Fibroblast of lung (primary cell): Measurements from ENCODE around the gene CLC. TPM values are rescaled to one million over a fixed set of nuclear protein-coding genes. Genes with fewer than 3 reads are reported as not detected.

ENCODE experiments used
- DNase-seq, 2 donors: peaks; one replicate each; pipeline versions ENCODE4 v3.0.0 to v3.0.0-alpha.2; 2010; ENCODE audit warnings: low read depth in 2 of 2
- H2AFZ ChIP-seq: 2 replicates; pipeline ENCODE4 v1.5.1; 2012; ENCODE audit warnings: low read length, control low read depth, inconsistent platforms
- H3K27ac ChIP-seq: 2 replicates; pipeline ENCODE4 v1.5.1; 2011; ENCODE audit warnings: low read length, control low read depth; ENCODE audit not compliant: insufficient read depth
- H3K27me3 ChIP-seq: 2 replicates; pipeline ENCODE4 v1.5.1; 2011; ENCODE audit warnings: mild to moderate bottlenecking, low read length; ENCODE audit not compliant: control insufficient read depth, insufficient read depth
- H3K36me3 ChIP-seq: 2 replicates; pipeline ENCODE4 v1.5.1; 2011; ENCODE audit warnings: low read length; ENCODE audit not compliant: control insufficient read depth, insufficient read depth
- H3K4me1 ChIP-seq: 2 replicates; pipeline ENCODE4 v1.5.1; 2011; ENCODE audit warnings: low read length; ENCODE audit not compliant: control insufficient read depth, insufficient read depth; ENCODE audit errors: extremely low read depth
- H3K4me2 ChIP-seq: 2 replicates; pipeline ENCODE4 v1.5.1; 2011; ENCODE audit warnings: low read length, control low read depth; ENCODE audit not compliant: insufficient read depth; ENCODE audit errors: extremely low read depth
- H3K4me3 ChIP-seq, 4 experiments: fragments of 200-600 bp in 1 of 4; sonication (generic) in 1 of 4; replicated peaks in 1 of 4; 2 replicates each; pipeline ENCODE4 v1.5.1; 2011 to 2016; ENCODE audit warnings: low read length in 4 of 4, low read depth in 3 of 4, mild to moderate bottlenecking in 3 of 4, control low read depth in 2 of 4, inconsistent platforms in 1 of 4, mixed read lengths in 1 of 4; ENCODE audit not compliant: insufficient read depth in 1 of 4; ENCODE audit errors: control extremely low read depth in 1 of 4
- H3K79me2 ChIP-seq: 2 replicates; pipeline ENCODE4 v1.5.1; 2012; ENCODE audit warnings: mild to moderate bottlenecking, low read length, inconsistent platforms; ENCODE audit not compliant: control insufficient read depth, insufficient read depth
- H3K9ac ChIP-seq: 2 replicates; pipeline ENCODE4 v1.5.1; 2011; ENCODE audit warnings: mild to moderate bottlenecking, low read length, control low read depth; ENCODE audit not compliant: insufficient read depth
- H3K9me3 ChIP-seq: 2 replicates; pipeline ENCODE4 v1.5.1; 2012; ENCODE audit warnings: low read depth, low read length; ENCODE audit not compliant: control insufficient read depth, insufficient read depth
- H4K20me1 ChIP-seq: 2 replicates; pipeline ENCODE4 v1.5.1; 2011; ENCODE audit warnings: low read length; ENCODE audit not compliant: control insufficient read depth, insufficient read depth; ENCODE audit errors: extremely low read depth
- EZH2 ChIP-seq: IDR thresholded peaks from 2 replicates; pipeline ENCODE4 v1.5.1; 2012; ENCODE audit warnings: low read length, control low read depth, mild to moderate bottlenecking; ENCODE audit errors: missing control alignments
- polyA plus RNA-seq, 2 donors: library from polyadenylated mRNA; depleted of rRNA in 1 of 2; stranded (reverse) in 1 of 2; unstranded in 1 of 2; fragments of >200 nt; gene quantifications; 2 replicates each; pipeline ENCODE4 v1.2.1, GENCODE V29; 2011 to 2012; ENCODE audit warnings: missing spikeins in 1 of 2
- total RNA-seq: library from RNA; depleted of rRNA; stranded (reverse); fragments of >200 nt; gene quantifications from 2 replicates; pipeline ENCODE4 v1.2.1, GENCODE V29; 2014
- TF ChIP-seq, protein P1 (sequence below), 2 donors: IDR thresholded peaks in 1 of 2; conservative IDR thresholded peaks in 1 of 2; 1 replicate in 1 of 2; 2 replicates in 1 of 2; pipeline ENCODE4 v1.5.1; 2011 to 2012; ENCODE audit warnings: low read length in 2 of 2, control low read depth in 1 of 2, inconsistent platforms in 1 of 2, low read depth in 1 of 2, mild to moderate bottlenecking in 1 of 2

Gene CLC
- total and polyA plus RNA-seq, 2 donors (not counting 1 experiment from before 2014, with no cell fraction given) = not detected

DNA sequence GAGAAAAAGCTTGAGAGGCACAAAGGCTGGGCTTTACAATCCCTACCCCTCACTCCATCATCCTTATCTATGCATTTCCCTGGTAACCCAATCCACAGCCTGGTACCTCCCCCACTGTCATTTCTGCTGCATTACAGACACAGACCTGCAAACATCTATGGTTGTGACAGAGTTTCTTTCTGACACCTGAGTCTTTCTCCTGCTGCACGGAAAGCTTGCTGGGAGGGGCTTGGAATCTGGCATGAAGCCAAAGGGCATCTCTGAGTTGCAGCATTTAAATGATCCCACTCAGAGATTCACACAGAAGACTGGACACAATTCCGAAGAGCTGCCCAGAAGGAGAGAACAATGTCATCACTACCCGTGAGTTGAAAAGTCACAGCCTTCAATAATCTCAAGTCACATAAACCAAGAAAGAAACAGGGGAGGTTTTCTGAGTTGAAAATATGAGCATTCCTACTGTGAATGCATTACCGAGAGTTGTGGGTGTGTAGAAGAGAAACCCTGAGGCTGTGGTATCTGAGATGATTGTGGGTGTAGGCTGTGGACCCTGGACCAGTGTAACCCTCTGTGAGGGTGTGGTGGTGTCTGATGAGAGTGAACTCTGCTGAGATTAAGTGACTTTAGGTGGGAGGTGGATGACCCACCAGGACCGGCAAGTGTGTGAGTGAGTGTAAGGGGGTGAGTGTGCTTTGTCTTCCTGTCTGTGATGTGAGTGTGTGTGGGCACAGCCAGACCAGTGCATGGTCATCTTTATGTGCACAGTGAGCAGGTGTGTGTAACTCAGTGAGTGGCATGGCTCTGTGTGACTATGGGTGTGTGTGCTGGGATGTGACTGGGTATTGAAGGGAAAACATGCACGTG, 33.4 kb downstream of the CLC start, which contains the start of gene LGALS14:
TSS of gene LGALS14 (plus strand) at position 301 of the 864 bp plus-strand sequence. CDS start at position 349, 48 bp downstream.
- H3K9me3 ChIP-seq = no peaks in the 10 kb centered on the region
- H3K27ac ChIP-seq = no peak within 1 kb of the TSS
- no peak within 1 kb of the TSS for H3K9ac ChIP-seq
- no peak within 1 kb of the TSS for H3K4me3 ChIP-seq
- no peaks in the 10 kb centered on the region for H3K36me3 ChIP-seq
- H2AFZ ChIP-seq = no peak within 1 kb of the TSS
- no peaks in the 10 kb centered on the region for H3K79me2 ChIP-seq
- H3K27me3 ChIP-seq = no peaks in the 10 kb centered on the region
- no peaks in the 10 kb centered on the region for H4K20me1 ChIP-seq
- H3K4me2 ChIP-seq = no peak within 1 kb of the TSS
- DNase-seq = no peak
- no peaks in the 10 kb centered on the region for H3K4me1 ChIP-seq
- TF ChIP-seq EZH2 = no peak
- TF ChIP-seq, protein P1, sequence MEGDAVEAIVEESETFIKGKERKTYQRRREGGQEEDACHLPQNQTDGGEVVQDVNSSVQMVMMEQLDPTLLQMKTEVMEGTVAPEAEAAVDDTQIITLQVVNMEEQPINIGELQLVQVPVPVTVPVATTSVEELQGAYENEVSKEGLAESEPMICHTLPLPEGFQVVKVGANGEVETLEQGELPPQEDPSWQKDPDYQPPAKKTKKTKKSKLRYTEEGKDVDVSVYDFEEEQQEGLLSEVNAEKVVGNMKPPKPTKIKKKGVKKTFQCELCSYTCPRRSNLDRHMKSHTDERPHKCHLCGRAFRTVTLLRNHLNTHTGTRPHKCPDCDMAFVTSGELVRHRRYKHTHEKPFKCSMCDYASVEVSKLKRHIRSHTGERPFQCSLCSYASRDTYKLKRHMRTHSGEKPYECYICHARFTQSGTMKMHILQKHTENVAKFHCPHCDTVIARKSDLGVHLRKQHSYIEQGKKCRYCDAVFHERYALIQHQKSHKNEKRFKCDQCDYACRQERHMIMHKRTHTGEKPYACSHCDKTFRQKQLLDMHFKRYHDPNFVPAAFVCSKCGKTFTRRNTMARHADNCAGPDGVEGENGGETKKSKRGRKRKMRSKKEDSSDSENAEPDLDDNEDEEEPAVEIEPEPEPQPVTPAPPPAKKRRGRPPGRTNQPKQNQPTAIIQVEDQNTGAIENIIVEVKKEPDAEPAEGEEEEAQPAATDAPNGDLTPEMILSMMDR (conservative IDR thresholded peaks at IDR 0.05 in 1 of 2, IDR thresholded peaks at IDR 0.05 in 1 of 2; ENCODE audit: low read depth in 1 of 2, low read length in 2 of 2) = no peak

GRCh38 chr19:39701291-39701690, 36.5 kb downstream of the CLC start:
- H3K4me2 ChIP-seq = no peak overlapping the region
- no peak overlapping the region for H2AFZ ChIP-seq
- no peaks in the 10 kb centered on the region for H3K9me3 ChIP-seq
- no peaks in the 10 kb centered on the region for H3K36me3 ChIP-seq
- H3K79me2 ChIP-seq = no peaks in the 10 kb centered on the region
- no peaks in the 10 kb centered on the region for H3K27me3 ChIP-seq
- H4K20me1 ChIP-seq = no peaks in the 10 kb centered on the region
- H3K9ac ChIP-seq = no peak overlapping the region
- no peak for DNase-seq
- no peak overlapping the region for H3K27ac ChIP-seq
- TF ChIP-seq EZH2 = no peak
- TF ChIP-seq, protein P1 (conservative IDR thresholded peaks at IDR 0.05 in 1 of 2, IDR thresholded peaks at IDR 0.05 in 1 of 2; ENCODE audit: low read depth in 1 of 2, low read length in 2 of 2) = no peak
- H3K4me1 ChIP-seq = no peaks in the 10 kb centered on the region
- no peak overlapping the region for H3K4me3 ChIP-seq

DNA sequence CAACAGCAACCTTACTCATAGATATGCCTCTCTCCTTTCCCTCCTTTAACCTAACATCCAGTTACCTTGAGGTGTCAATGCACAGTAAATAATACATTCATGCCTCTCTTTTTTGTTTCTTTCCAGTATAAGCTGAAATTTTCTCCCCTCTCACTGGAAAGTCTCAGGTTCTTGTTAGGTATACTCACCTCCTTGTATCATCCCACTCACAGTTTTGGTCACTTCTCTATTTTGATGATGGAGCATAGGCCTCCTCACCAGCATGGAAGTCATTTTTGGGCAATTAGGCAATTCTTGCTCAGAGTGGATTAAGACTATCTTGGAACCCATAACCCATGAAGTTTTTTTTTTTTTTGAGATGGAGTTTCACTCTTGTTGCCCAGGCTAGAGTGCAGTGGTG, 39.3 kb downstream of the CLC start:
- Histone ChIP-seq H4K20me1 (no peaks in the 10 kb centered on the region), H2AFZ (no peak overlapping the region)
- TF ChIP-seq EZH2 = no peak
- TF ChIP-seq, protein P1 (conservative IDR thresholded peaks at IDR 0.05 in 1 of 2, IDR thresholded peaks at IDR 0.05 in 1 of 2; ENCODE audit: low read depth in 1 of 2, low read length in 2 of 2) = no peak

More for the DNA sequence above, 39.3 kb downstream of the CLC start:
- H3K9me3 ChIP-seq = no peaks in the 10 kb centered on the region
- no peaks in the 10 kb centered on the region for H3K4me1 ChIP-seq
- H3K36me3 ChIP-seq = no peaks in the 10 kb centered on the region
- no peak overlapping the region for H3K9ac ChIP-seq
- no peaks in the 10 kb centered on the region for H3K79me2 ChIP-seq
- H3K4me2 ChIP-seq = no peak overlapping the region
- H3K27me3 ChIP-seq = no peaks in the 10 kb centered on the region
- H3K4me3 ChIP-seq = no peak overlapping the region
- no peak for DNase-seq
- no peak overlapping the region for H3K27ac ChIP-seq
